SK-N-SH treated with all-trans-retinoic acid at 6 μM for 48 hours (cell line): Measurements from ENCODE around the gene KRT16.
"Not testable (repeated sequence)": the region's sequence is repeated elsewhere in the genome, so short reads cannot be mapped to it uniquely, and the experiment has no call there.

Source experiments
- ATAC-seq: fragments of 200-7000 bp; cut with Tn5 transposase; 3 replicates; pipeline ENCODE4 v1.9.1; 2020; ENCODE audit warnings: mild to moderate bottlenecking, moderate library complexity
- ARNTL ChIP-seq: fragments of 450-650 bp; formaldehyde crosslinking; IDR thresholded peaks from 2 replicates; pipeline ENCODE4 v1.5.0; 2020; ENCODE audit warnings: low read depth, mild to moderate bottlenecking, moderate library complexity, borderline replicate concordance
- BACH2 ChIP-seq: fragments of 250-450 bp; sonication (Bioruptor Pico); IDR thresholded peaks from 2 replicates; pipeline ENCODE4 v1.9.0; 2021; ENCODE audit warnings: mild to moderate bottlenecking, borderline replicate concordance
- CSDC2 ChIP-seq: fragments of 250-450 bp; sonication (Bioruptor Pico); IDR thresholded peaks from 2 replicates; pipeline ENCODE4 v1.5.0; 2020; ENCODE audit warnings: mild to moderate bottlenecking, moderate library complexity
- CSRNP3 ChIP-seq: fragments of 250-450 bp; sonication (Bioruptor Pico); IDR thresholded peaks from 2 replicates; pipeline ENCODE4 v1.5.1; 2021; ENCODE audit warnings: mild to moderate bottlenecking, moderate library complexity
- ESRRG ChIP-seq: fragments of 250-450 bp; sonication (Bioruptor Pico); IDR thresholded peaks from 2 replicates; pipeline ENCODE4 v1.6.1; 2021; ENCODE audit warnings: mild to moderate bottlenecking
- GLIS3 ChIP-seq: fragments of 250-450 bp; sonication (Bioruptor Pico); IDR thresholded peaks from 2 replicates; pipeline ENCODE4 v1.5.0; 2020; ENCODE audit warnings: mild to moderate bottlenecking, moderate library complexity
- ISL1 ChIP-seq: fragments of 250-450 bp; sonication (Bioruptor Pico); IDR thresholded peaks from 2 replicates; pipeline ENCODE4 v2.1.2; 2022; ENCODE audit warnings: mild to moderate bottlenecking, moderate library complexity
- SNAI2 ChIP-seq: fragments of 250-450 bp; sonication (Bioruptor Pico); IDR thresholded peaks from 2 replicates; pipeline ENCODE4 v1.5.0; 2020; ENCODE audit warnings: mild to moderate bottlenecking, moderate library complexity
- TCF4 ChIP-seq: fragments of 250-450 bp; sonication (Bioruptor Pico); IDR thresholded peaks from 2 replicates; pipeline ENCODE4 v1.8.0; 2021; ENCODE audit warnings: mild to moderate bottlenecking, moderate library complexity, borderline replicate concordance
- TOX ChIP-seq: fragments of 250-450 bp; sonication (Bioruptor Pico); IDR thresholded peaks from 2 replicates; pipeline ENCODE4 v1.8.0; 2021; ENCODE audit warnings: mild to moderate bottlenecking, moderate library complexity, borderline replicate concordance
- TSHZ2 ChIP-seq: fragments of 250-450 bp; sonication (Bioruptor Pico); IDR thresholded peaks from 2 replicates; pipeline ENCODE4 v1.5.0; 2020; ENCODE audit warnings: mild to moderate bottlenecking, moderate library complexity
- ZFP3 ChIP-seq: fragments of 250-450 bp; sonication (Bioruptor Pico); IDR thresholded peaks from 2 replicates; pipeline ENCODE4 v1.5.0; 2020; ENCODE audit warnings: mild to moderate bottlenecking, moderate library complexity
- ZFP30 ChIP-seq: fragments of 450-650 bp; formaldehyde crosslinking; IDR thresholded peaks from 2 replicates; pipeline ENCODE4 v1.5.0; 2022; ENCODE audit warnings: mild to moderate bottlenecking, moderate library complexity
- ZNF70 ChIP-seq: fragments of 450-650 bp; formaldehyde crosslinking; IDR thresholded peaks from 2 replicates; pipeline ENCODE4 v1.5.0; 2020; ENCODE audit warnings: mild to moderate bottlenecking, moderate library complexity
- TF ChIP-seq, protein P1 (sequence below): fragments of 250-450 bp; sonication (Bioruptor Pico); IDR thresholded peaks from 2 replicates; pipeline ENCODE4 v1.8.0; 2021; ENCODE audit warnings: low read depth, mild to moderate bottlenecking, moderate library complexity, borderline replicate concordance
- TF ChIP-seq, protein P2 (sequence below): fragments of 250-450 bp; sonication (Bioruptor Pico); IDR thresholded peaks from 2 replicates; pipeline ENCODE4 v1.8.0; 2020; ENCODE audit warnings: mild to moderate bottlenecking, moderate library complexity, borderline replicate concordance

The KRT16 gene

GRCh38 chr17:41585301-41586056 lies 27.1 kb downstream of the KRT16 start:
- TF ChIP-seq CSRNP3 (no peak), CSDC2 (CRISPR knock-in tag) (no peak), ARNTL (CRISPR knock-in tag) (no peak), ISL1 (no peak)
- TF ChIP-seq, protein P1, sequence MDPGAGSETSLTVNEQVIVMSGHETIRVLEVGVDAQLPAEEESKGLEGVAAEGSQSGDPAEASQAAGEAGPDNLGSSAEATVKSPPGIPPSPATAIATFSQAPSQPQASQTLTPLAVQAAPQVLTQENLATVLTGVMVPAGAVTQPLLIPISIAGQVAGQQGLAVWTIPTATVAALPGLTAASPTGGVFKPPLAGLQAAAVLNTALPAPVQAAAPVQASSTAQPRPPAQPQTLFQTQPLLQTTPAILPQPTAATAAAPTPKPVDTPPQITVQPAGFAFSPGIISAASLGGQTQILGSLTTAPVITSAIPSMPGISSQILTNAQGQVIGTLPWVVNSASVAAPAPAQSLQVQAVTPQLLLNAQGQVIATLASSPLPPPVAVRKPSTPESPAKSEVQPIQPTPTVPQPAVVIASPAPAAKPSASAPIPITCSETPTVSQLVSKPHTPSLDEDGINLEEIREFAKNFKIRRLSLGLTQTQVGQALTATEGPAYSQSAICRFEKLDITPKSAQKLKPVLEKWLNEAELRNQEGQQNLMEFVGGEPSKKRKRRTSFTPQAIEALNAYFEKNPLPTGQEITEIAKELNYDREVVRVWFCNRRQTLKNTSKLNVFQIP = no peak
- no peak for ATAC-seq

DNA sequence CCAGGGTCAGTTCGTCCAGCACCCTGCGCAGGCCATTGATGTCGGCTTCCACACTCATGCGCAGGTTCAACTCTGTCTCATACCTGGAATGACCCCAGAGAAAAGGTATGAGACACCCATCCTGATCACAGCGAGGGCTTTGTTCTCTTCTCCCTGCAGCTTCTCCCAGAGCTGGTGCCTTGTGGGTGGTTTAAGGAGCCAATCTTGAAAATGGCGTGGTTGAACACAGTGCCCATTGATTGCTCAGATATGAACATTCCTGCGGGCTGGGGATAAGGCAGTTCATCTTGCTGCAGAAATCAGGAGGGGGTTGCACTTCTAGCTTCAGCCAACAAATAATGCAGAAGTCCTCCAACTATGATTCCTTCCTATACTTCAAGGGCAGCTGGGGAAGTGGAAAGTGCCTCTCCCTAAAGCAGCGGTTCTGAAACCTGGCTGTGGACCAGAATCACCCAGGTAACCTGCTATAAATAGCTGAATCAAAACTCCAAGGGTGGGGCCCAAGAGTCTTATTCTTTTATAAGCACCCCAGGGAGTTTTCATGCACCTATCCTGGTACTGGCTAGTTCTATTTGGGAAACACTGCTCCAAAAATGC lies 28.1 kb downstream of the KRT16 start:
- ATAC-seq = not testable (repeated sequence)

DNA sequence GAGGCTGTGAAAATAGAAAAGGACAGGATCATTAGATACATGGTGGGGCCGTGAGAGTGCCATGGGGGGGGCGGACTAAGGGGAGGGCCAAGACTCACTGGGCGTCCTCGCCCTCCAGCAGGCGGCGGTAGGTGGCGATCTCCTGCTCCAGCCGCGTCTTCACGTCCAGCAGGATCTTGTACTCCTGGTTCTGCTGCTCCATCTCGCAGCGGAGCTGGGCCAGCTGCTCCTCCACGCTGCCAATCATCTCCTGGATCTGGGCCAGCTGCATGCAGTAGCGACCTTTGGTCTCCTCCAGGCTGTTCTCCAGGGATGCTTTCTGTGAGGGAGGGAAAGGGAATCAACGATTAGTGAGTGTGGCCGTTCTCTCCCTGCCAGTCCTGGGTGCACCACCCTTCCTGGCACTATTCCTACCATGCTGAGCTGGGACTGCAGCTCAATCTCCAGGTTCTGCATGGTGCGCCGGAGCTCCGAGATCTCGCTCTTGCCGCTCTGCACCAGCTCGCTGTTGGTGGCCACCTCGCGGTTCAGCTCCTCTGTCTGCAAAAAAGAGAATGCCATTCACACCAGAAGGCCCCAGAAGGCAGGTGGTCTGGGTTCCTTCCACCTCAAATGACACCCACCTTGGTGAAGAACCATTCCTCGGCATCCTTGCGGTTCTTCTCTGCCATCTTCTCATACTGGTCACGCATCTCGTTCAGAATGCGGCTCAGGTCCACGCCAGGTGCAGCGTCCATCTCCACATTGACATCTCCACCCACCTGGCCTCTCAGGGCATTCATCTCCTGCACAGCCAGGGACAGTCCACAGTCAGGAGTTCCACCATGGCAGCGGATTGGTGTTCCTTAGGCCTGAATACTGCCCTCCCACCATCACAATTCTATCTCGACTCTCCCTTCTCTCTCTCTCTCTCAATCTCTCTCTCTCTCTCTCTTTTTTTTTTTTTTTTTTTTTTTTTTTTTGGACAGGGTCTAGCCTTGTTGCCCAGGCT lies 29.1 kb downstream of the KRT16 start:
- ATAC-seq = no peak
- TF ChIP-seq ARNTL (CRISPR knock-in tag) (no peak), ESRRG (CRISPR knock-in tag) (no peak), CSRNP3 (no peak), ISL1 (no peak), CSDC2 (CRISPR knock-in tag) (no peak), ZNF70 (CRISPR knock-in tag) (no peak), ZFP30 (CRISPR knock-in tag) (no peak), TSHZ2 (CRISPR knock-in tag) (no peak), ZFP3 (CRISPR knock-in tag) (no peak), TOX (CRISPR knock-in tag) (no peak), SNAI2 (CRISPR knock-in tag) (no peak), BACH2 (no peak), GLIS3 (no peak), TCF4 (no peak)
- TF ChIP-seq, protein P2, sequence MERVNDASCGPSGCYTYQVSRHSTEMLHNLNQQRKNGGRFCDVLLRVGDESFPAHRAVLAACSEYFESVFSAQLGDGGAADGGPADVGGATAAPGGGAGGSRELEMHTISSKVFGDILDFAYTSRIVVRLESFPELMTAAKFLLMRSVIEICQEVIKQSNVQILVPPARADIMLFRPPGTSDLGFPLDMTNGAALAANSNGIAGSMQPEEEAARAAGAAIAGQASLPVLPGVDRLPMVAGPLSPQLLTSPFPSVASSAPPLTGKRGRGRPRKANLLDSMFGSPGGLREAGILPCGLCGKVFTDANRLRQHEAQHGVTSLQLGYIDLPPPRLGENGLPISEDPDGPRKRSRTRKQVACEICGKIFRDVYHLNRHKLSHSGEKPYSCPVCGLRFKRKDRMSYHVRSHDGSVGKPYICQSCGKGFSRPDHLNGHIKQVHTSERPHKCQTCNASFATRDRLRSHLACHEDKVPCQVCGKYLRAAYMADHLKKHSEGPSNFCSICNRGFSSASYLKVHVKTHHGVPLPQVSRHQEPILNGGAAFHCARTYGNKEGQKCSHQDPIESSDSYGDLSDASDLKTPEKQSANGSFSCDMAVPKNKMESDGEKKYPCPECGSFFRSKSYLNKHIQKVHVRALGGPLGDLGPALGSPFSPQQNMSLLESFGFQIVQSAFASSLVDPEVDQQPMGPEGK (CRISPR knock-in tag) = no peak
- TF ChIP-seq, protein P1 = no peak
- TF ChIP-seq, all 23 proteins: peak for 0

DNA sequence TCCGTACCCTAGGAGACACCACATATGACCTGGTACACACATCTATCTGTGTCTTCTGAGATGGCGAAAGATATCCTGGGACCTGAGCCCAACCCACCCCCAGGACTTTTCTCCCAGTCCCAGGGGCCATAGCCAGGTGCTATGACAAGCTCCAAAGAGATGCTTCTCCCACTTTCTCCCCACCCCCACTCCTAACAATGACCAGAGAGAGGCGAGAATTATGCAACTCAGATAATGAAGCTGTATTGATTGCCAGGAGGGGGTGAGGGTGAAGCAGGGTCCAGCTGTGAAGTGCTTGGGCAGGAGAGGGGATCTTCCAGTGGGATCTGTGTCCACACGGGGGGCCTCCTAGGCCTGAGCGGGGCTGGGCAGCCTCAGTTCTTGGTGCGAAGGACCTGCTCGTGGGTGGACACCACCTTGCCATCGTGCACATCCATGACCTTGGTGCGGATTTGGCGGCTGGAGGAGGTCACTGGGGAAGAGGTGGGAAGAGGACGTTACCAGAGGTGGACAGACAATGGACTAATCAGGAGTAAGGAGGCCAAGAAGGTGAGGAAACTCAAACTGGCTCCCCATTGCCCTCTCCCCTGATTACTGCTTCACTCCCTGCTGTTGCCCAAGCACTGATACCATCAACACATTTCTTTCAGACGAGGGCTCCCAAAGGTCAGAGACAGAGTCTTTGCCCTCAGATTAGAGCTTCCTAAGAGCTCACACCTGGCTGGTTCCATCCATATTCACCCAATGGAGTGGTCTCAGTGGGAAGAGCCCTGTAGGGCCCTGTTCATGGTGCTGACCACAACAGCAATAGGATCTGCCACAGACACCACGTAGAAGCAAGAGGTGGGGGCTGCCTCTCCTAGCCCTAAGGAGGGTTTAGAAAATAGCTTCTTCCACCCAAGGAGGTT lies 30.3 kb downstream of the KRT16 start:
- ATAC-seq = not testable (repeated sequence)
